GM10266 (cell line): ENCODE data around the gene PRKAG3.

Experiments used
- DNase-seq: peaks from one replicate; pipeline ENCODE4 v3.0.0; 2012; ENCODE audit errors: extremely low spot score
- CTCF ChIP-seq: IDR thresholded peaks from 2 replicates; pipeline ENCODE4 v1.5.1; 2012; ENCODE audit warnings: mild to moderate bottlenecking, low read depth; ENCODE audit not compliant: control insufficient read depth, insufficient read depth; ENCODE audit errors: missing control alignments

Gene PRKAG3

DNA sequence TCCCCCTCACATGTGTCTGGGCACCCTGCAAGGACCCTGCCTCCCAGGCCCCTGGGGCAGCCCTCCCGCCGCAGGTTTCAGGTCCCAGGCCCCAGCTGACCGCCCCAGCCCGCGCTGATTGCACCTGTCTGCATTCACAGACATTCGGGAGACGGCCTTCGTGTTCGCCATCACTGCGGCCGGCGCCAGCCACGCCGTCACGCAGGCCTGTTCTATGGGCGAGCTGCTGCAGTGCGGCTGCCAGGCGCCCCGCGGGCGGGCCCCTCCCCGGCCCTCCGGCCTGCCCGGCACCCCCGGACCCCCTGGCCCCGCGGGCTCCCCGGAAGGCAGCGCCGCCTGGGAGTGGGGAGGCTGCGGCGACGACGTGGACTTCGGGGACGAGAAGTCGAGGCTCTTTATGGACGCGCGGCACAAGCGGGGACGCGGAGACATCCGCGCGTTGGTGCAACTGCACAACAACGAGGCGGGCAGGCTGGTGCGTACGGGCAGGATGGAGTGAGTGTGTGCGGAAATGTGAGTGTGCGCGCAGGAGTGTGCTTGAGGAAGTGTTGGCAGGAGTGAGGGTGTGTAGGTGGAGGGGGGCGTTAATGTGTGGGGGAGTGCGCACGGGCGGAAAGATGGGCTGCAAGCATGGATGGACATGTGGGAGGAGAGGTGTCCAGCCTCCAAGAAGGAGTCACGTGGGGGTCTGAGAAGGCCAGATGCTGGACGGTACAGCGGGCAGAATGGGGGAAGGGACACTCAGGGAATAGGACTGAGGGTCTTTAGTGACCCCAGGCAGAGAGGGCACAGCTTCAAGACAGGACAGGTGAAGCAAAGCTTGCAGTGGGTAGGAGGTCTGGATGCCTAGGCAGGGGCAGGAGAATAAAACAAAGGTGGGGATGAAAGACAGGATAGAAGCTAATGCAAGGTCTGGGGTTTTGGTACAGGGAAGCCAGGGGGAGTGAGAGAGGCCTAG lies 40.0 kb upstream of the PRKAG3 start:
- no peak for TF ChIP-seq CTCF
- no peak for DNase-seq

DNA sequence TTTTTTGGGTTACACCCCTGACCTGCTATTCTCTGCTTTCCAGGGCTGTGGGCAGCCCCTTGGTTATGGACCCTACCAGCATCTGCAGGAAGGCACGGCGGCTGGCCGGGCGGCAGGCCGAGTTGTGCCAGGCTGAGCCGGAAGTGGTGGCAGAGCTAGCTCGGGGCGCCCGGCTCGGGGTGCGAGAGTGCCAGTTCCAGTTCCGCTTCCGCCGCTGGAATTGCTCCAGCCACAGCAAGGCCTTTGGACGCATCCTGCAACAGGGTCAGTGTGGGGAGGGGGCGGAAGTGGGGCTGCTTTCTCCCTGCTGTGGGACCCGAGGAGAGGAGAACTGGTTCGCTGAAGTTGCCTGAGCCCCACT lies 39.4 kb upstream of the PRKAG3 start:
- DNase-seq = no peak
- TF ChIP-seq CTCF = no peak

GRCh38 chr2:218869064-218869463 lies 37.5 kb upstream of the PRKAG3 start:
- no peak for TF ChIP-seq CTCF

DNA sequence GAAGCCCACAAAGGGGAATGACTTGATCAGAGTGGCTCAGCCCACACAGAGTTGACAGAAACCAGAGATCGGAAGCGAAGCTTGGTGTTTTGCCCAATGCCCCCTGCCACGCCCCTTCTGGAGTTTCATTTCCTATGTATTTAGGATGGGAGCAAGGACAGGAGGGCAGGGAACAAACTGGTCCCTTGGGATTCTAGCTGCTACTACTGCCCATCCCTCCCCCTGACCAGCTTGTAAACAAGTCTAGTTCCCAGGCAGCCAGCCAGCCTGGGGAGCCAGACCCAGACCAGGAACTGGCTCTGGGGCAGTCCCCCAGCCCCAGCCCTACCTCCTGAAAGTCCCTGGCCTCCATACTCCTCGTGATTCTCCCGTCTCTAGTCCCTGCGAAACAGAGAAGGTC lies 36.3 kb upstream of the PRKAG3 start:
- TF ChIP-seq CTCF = no peak
- DNase-seq = no peak

More at GRCh38 chr2:218869064-218869463, 37.5 kb upstream of the PRKAG3 start:
- DNase-seq = no peak

DNA sequence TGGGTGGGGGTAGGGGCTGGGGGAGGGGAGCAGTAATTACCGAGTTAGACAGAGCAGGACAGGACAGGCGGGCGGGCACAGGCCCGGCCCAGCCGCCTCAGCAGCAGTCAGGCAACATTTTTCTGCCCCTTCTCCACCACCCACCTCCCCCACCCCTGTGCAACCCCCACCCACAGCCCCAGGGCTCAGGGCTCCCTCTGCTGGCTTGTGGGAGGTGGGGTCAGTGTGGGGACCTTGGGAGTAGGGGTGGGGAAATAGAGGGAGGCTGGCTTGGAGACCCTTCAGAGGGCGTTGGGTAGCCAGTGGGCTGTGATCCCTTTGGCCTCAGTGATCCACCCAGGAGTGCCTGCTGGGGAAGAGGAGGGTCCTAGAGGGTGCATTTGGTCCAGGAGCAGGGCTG lies 34.4 kb upstream of the PRKAG3 start:
- no peak for TF ChIP-seq CTCF
- DNase-seq = no peak

DNA sequence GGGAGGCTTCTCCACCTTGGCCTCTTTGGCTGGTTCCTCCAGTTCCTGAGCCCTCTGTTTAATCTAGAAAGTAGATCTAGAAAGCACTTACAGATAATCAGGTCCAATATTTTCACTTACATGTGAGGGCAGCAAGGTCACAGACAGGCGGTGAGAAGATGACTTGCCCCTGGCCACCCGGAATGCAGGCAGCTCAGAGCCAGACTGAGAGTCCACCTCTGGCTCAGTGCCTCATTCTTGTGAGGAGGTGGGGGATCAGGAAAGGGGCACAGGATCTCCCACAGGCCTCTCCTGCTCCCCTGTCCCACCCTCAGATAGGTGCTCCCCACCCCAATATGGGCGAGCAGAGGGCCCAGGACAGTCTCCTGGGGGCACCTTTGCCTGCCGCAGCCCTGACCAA lies 33.8 kb upstream of the PRKAG3 start:
- DNase-seq = no peak
- TF ChIP-seq CTCF = no peak

- TF ChIP-seq CTCF = no peak
- no peak for DNase-seq
Observed at GRCh38 chr2:218863021-218863520, 31.5 kb upstream of the PRKAG3 start.
